ENCODE results near the gene MYL9.

Gene MYL9

DNA sequence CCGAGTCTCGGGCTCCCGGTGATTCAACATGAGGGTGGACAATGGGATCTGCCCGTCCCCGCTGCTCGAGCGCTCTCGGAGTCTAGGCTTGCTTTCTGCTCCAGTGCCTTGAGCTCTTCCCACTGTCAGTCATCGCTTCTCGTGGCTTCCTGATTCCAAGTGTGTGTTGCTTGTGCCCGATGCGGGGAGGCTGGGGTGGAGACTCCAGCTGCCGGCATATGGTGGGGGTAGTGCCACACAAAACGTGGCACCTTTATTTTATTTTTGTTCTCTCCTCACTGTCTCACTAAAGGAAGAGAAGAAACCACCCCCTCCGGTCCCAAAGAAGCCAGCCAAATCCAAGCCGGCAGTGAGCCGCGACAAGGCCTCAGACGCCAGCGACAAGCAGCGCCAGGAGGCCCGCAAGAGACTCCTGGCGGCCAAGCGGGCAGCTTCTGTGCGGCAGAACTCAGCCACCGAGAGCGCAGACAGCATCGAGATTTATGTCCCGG is 14.8 kb upstream of the MYL9 start:
- no peak for DNase-seq

DNA sequence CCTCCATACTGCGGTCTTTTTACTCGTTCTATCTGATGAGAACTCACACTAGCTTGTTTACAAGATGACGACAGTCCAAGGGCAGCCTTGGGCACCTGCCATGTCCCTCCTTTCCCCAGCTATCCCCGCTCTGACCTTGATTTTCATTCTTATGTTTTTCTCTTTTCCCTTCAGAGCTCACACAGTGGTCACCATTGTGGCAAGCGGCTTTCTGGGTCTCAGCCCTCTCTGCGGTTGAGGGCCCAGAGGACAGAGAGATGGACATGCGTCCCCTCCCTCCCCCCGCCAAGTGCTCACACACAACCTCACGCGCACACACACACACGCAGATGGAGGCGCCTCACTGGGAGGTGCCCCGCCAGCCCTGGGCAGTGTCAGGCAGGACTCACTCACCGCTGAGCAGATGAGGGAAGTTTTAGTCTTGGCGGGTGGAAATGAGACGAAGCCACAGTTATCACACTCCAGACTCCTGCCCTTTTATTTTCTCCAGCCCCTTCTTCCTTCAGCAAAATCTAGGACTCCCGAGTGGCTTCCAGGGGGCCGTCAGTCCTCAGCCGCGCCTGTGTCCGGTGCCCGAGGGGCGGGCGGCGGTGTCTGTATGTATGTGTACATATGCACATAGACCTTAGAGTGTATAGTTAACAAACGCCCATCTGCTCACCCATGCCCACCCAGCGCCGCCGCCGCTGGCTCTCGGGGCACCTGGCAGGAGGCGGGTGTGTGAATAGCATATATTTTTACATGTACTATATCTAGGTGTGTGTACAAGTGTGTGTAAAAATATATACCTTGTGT is 13.8 kb upstream of the MYL9 start:
- DNase-seq = no peak

DNA sequence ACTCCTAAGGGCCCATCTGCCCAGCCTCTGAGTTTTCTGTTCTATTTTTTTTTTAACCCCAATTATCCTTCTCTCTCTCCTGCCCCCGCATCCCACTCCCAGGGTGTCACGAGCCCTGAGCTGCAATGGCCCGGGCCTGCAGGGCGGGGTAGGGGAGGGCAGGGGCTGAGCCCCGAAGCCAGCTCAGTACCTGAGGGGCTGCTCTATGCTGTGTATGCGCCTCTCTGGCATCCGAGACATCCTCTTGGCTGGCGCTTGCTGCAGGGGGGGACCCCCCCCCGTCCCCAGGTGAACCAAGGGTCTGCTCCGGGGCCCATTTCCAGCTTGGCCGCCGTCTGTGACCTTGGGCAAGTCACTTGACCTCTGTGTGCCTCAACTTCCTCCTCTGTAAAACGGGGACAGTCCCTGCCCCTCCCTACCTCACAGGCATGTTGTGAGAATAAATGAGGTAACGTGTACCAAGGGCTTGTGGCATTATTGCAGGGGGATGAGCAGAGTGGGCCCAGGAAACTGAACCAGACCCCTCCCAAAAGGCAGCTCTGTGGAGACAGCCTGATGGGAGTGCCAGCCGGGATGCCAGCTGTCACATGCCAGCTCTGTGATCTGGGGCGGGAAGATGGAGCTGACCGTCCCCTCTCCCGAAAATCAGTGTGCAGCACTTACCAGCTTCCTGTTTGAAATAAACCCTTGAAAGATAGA is 13.0 kb upstream of the MYL9 start:
- DNase-seq = no peak

DNA sequence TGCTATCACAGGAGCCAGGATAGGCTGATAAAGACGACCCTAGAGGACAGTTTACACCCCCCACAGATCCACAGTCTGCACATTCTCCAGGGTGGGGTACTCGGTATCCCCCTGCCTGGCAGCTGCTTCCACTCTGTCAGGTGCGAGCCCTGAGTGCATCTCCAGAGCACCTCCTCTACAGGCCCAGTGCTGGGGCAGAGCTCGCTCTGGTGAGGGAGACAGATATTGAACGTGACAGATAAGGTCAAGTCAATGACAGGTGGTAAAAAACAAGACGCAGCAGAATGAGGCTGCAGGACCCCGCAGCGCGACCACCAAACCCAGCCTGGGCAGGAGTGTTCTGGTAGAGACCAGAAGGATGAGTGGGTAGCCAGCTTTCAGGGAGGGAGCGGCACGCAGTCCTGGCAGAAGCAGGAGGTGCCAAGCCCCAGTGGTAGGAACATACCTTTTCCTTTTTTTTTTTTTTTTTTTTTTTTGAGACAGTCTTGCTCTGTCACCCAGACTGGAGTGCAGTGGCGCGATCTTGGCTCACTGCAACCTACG is 12.4 kb upstream of the MYL9 start:
- DNase-seq = no peak

GRCh38 chr20:36532388-36532787 is 8.9 kb upstream of the MYL9 start:
- no peak for DNase-seq

DNA sequence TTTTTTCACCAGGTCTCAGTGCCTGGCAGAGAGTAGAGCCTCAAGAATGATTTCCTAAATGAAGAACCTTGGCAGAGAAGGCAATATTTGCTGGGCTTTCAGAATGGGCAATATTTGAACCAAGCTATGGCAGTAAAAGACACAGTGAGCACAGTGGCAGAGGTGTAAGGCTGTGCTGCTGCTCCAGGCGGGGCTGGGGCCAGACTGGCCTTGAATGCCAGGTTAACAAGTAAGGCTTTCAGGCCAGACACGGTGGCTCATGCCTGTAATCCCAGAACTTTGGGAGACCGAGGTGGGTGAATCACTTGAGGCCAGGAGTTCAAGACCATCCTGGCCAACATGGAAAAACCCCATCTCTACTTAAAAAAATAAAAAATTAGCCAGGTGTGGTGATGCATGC is 8.5 kb upstream of the MYL9 start:
- DNase-seq = no peak

DNA sequence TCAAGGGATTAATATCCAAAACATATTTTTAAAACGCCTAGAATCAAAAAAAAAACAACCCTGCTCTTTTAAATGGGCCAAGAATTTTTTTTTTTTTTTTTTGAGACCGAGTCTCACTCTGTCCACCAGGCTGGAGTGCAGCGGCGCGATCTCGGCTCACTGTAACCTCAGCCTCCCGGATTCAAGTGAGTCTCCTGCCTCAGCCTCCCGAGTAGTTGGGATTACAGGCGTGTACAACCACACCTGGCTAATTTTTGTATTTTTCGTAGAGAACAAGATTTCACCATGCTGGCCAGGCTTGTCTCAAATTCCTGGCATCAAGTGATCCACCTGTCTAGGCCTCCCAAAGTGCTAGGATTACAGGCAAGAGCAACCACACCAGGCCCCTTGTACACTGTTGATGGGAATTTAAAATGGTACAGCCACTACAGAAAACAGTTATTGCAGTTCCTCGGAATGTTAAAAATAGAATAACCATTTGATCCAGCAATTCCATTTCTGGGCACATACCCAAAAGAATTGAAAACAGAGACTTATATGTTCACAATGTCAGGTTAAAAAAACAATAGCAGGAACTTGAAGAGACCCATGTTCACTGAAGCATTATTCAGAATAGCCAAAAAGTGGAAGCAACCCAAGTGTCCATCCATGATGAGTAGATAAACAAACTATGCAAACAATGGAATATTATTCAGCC is 3.1 kb upstream of the MYL9 start:
- DNase-seq = peak; percentile 57

GRCh38 chr20:36540551-36541211 is 638 bp upstream of the MYL9 start:
- DNase-seq = no peak

- DNase-seq = peak; percentile 64
These were observed 609 bp downstream of the MYL9 start for GRCh38 chr20:36541768-36542488.

- DNase-seq = no peak
These were observed 1.3 kb downstream of the MYL9 start for GRCh38 chr20:36542516-36543183.

DNA sequence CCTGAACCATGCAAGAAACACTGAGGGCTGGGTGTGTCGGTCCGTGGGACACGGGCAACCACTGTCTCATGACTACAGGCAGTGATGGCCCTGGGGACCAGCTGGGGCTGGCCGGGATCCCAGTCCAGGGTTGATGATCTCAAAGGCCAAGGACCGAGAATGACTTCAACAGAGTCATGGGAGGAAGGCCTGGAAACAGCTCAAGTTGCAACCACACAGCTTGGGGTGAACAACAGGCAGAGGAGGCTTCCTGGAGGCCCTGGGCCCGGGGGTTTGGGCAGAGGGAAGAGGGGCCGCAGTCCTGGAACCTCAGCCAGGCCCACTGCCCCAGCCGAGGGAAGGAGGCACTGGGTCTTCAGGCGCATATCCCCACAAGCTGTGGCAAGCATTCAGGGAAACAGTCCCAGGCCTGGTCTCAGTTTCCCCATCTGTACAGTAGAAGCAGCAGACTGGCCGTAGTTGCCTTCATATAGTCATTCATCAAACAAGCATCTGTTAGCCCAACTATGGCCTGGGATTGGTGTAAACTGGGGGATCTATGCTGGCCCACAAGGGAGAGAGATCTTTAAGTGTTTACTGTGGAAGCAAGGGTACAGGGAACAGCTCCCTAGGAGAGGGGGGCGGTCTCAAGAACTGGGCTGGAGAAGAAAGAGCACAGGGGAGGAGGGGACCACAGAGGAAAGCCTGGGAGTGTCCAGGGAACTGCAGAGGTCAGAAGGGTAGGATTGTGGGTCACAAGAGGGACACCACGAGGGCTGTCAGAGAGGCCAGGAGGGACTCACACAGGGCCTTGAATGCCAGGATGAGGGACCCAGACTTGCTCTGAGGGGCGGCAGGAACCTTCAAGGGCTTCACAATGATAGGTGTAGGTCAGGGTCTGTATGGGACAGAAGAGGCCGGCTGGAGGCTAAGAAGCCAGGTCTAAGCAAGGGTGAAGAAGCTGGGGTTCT is 2.1 kb downstream of the MYL9 start:
- peak; percentile 55 for DNase-seq

GRCh38 chr20:36544134-36545018 is 3.1 kb downstream of the MYL9 start:
- peak; percentile 25 for DNase-seq

DNA sequence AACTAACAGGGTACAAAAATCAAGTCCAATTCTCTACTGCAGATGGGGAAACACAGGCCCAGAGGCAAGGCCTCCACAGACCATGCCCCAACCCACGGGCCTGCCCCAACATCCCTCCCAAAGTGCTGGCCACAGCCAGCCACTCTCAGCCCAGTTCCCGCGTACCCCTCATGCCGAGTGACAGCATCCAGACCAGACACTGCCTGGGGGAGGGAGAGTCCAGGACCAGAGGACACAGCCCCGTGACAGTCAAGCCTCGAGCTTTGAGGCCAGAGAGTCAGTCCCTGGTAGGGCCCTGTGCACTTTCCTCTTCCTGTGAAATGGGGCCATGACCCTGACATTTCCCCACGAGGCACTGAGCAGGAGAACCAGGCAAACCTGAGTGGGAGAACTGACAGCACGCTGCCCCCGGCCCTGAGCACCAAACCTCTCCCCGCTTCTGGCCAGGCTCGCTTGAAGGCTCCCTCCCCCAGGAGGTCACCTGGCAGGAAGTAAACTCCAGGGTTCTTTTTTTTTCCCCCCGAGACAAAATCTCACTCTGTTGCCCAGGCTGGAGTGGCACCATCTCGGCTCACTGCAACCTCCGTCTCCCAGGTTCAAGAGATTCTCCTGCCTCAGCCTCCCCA is 4.9 kb downstream of the MYL9 start:
- no peak for DNase-seq

DNA sequence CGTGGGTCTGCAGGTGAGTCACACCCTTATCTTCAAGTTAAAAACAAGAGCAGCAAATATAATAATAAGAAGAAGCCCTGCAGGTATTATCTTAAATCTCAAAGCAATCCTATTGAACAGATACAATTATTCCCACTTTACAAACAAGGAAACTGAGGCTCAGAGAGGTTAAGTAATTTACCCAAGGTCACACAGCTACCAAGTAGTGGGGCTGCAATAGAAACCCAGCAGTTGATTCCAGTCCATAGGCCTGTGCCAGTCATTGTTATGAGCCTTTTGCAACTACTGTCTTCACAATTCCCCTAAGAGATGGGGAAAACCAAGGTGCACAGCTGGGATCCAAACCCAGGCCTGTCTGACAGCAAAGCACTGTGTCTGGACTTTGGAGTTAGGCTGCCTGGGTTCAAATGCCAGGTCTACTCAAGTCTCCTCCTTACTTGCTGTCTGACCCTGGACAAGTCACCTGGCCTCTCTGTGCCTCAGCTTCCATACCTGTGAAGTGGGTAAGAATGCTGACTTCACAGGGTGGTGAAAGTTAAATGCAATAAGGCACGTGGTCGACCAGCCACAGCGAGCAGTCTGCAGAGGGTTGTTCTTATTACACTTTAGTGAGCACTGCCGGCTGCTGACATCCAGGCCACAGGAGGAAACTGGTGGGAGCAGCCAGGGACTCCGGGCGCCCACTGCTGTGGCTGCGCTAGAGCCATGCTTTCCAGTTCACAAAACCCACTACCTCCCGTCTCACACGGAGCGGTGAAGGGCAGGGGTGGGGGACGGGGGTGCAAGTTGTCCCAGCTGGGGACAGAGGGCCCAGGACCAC is 6.1 kb downstream of the MYL9 start:
- DNase-seq = no peak

- no peak for DNase-seq
These were observed 6.6 kb downstream of the MYL9 start for GRCh38 chr20:36548006-36548315.

GRCh38 chr20:36548704-36549627 is 7.6 kb downstream of the MYL9 start:
- DNase-seq = no peak

- no peak for DNase-seq
These were observed 8.3 kb downstream of the MYL9 start for GRCh38 chr20:36549628-36549941.
